Measurements from ENCODE around the gene INTS11.

- TF ChIP-seq CTCF (IDR thresholded peaks at IDR 0.05) (no peak), POLR2A (IDR thresholded peaks at IDR 0.05) (no peak), POLR2AphosphoS5 (IDR thresholded peaks at IDR 0.05) (no peak)
These were observed 5.4 kb downstream of the INTS11 start for GRCh38 chr1:1318777-1319645.

Data from prostate gland (tissue), 2 donors.